Umbilical cord (tissue), 2 donors: Measurements from ENCODE around the gene HEBP1. TPM values are rescaled to one million over a fixed set of nuclear protein-coding genes. Genes with fewer than 3 reads are reported as not detected.

Experiments
- DNase-seq: peaks from one replicate; pipeline ENCODE4 v3.0.0-alpha.2; 2015; ENCODE audit warnings: low spot score
- total RNA-seq: library from RNA; depleted of rRNA; stranded (reverse); fragments of >200 nt; gene quantifications from one replicate; pipeline ENCODE4 v1.2.3, GENCODE V29; 2014; ENCODE audit warnings: low replicate concordance; ENCODE audit not compliant: insufficient read depth

HEBP1 gene
- total RNA-seq, 1 donor from 2014 or later: 10.4 TPM

GRCh38 chr12:12952036-12952435 lies 48.0 kb downstream of the HEBP1 start, which contains the start of gene GPRC5D:
GPRC5D (minus strand) TSS chr12:12952170; CDS start chr12:12950384, 1,786 bp downstream.
- DNase-seq: no peak

- no peak for DNase-seq
Measured at GRCh38 chr12:12951504-12951903, 48.6 kb downstream of the HEBP1 start.

GRCh38 chr12:12947902-12948301 lies 52.2 kb downstream of the HEBP1 start:
- DNase-seq: no peak

GRCh38 chr12:12946686-12947355 lies 53.2 kb downstream of the HEBP1 start:
- DNase-seq: no peak

- no peak for DNase-seq
Measured at GRCh38 chr12:12945591-12945990, 54.5 kb downstream of the HEBP1 start.

- no peak for DNase-seq
Measured at GRCh38 chr12:12943586-12944260, 56.3 kb downstream of the HEBP1 start.

GRCh38 chr12:12941450-12942350 lies 58.4 kb downstream of the HEBP1 start:
- no peak for DNase-seq

- DNase-seq: no peak
Measured at GRCh38 chr12:12939888-12940287, 60.2 kb downstream of the HEBP1 start.

GRCh38 chr12:12938541-12938940 lies 61.5 kb downstream of the HEBP1 start:
- no peak for DNase-seq

- no peak for DNase-seq
Measured at GRCh38 chr12:12936983-12937491, 63.0 kb downstream of the HEBP1 start.

- DNase-seq: no peak
Measured at GRCh38 chr12:12934556-12934955, 65.5 kb downstream of the HEBP1 start.

GRCh38 chr12:12933742-12934141 lies 66.3 kb downstream of the HEBP1 start:
- DNase-seq: no peak

GRCh38 chr12:12930633-12931219 lies 69.3 kb downstream of the HEBP1 start:
- no peak for DNase-seq

GRCh38 chr12:12929696-12930095 lies 70.4 kb downstream of the HEBP1 start:
- no peak for DNase-seq

GRCh38 chr12:12927211-12928079 lies 72.6 kb downstream of the HEBP1 start:
- DNase-seq: peak; percentile 81

- no peak for DNase-seq
Measured at GRCh38 chr12:12926571-12927071, 73.4 kb downstream of the HEBP1 start.

GRCh38 chr12:12925388-12925787 lies 74.7 kb downstream of the HEBP1 start:
- no peak for DNase-seq
